GM04504 (cell line): ENCODE results near the gene EPOP.
A peak's percentile ranks its signal among the peaks of the same experiment; 100 is the strongest.

Source experiments
- DNase-seq: peaks from one replicate; pipeline ENCODE4 v3.0.0-alpha.2; 2012; ENCODE audit warnings: low read depth

Gene EPOP

GRCh38 chr17:38674014-38674748 lies 576 bp downstream of the EPOP start:
- DNase-seq, result no peak

GRCh38 chr17:38673707-38674013 lies 1.1 kb downstream of the EPOP start:
- DNase-seq, result no peak

- no peak for DNase-seq
Measured at GRCh38 chr17:38672788-38673706, 1.7 kb downstream of the EPOP start.

- DNase-seq, result no peak
Measured at GRCh38 chr17:38671939-38672720, 2.6 kb downstream of the EPOP start.

GRCh38 chr17:38669520-38669919 lies 5.2 kb downstream of the EPOP start:
- no peak for DNase-seq

- DNase-seq, result no peak
Measured at GRCh38 chr17:38667787-38668122, 7.0 kb downstream of the EPOP start.

GRCh38 chr17:38667099-38667786 lies 7.5 kb downstream of the EPOP start:
- DNase-seq, result peak; percentile 32

- no peak for DNase-seq
Measured at GRCh38 chr17:38663964-38664644, 10.7 kb downstream of the EPOP start.

- DNase-seq, result no peak
Measured at GRCh38 chr17:38663125-38663751, 11.5 kb downstream of the EPOP start.

GRCh38 chr17:38660097-38661025 lies 14.4 kb downstream of the EPOP start:
- no peak for DNase-seq

- DNase-seq, result no peak
Measured at GRCh38 chr17:38659415-38659814, 15.3 kb downstream of the EPOP start.

- DNase-seq, result no peak
Measured at GRCh38 chr17:38658741-38659345, 15.9 kb downstream of the EPOP start.

GRCh38 chr17:38657824-38658740 lies 16.7 kb downstream of the EPOP start:
- DNase-seq, result no peak

- DNase-seq, result no peak
Measured at GRCh38 chr17:38656959-38657823, 17.6 kb downstream of the EPOP start.

- DNase-seq, result no peak
Measured at GRCh38 chr17:38654411-38655398, 20.1 kb downstream of the EPOP start.

GRCh38 chr17:38653679-38654078 lies 21.1 kb downstream of the EPOP start:
- DNase-seq, result no peak
